GM23338 (cell line): ENCODE measurements around the gene SRGAP3. TPM values are rescaled to one million over a fixed set of nuclear protein-coding genes. Genes with fewer than 3 reads are reported as not detected.

Experiments
- ATAC-seq: fragments of 200-7000 bp; cut with Tn5 transposase; 3 replicates; pipeline ENCODE4 v1.9.1; 2020
- DNase-seq: peaks from one replicate; pipeline ENCODE4 v3.0.0-alpha.2; 2015; ENCODE audit warnings: low spot score
- H2AFZ ChIP-seq: fragments of 200-600 bp; sonication (generic); 2 replicates; pipeline ENCODE4 v1.8.0; 2016; ENCODE audit warnings: antibody characterized with exemption, mild to moderate bottlenecking, moderate library complexity
- H3F3A ChIP-seq: fragments of 200-600 bp; sonication (generic); replicated peaks from 2 replicates; pipeline ENCODE4 v1.8.0; 2017; ENCODE audit warnings: antibody characterized with exemption, mixed run types, low read depth
- H3K27ac ChIP-seq: fragments of 200-600 bp; sonication (generic); 2 replicates; pipeline ENCODE4 v1.6.1; 2016; ENCODE audit warnings: low read depth
- H3K27me3 ChIP-seq: fragments of 200-600 bp; sonication (generic); 2 replicates; pipeline ENCODE4 v1.8.0; 2016; ENCODE audit warnings: mild to moderate bottlenecking, mixed run types, moderate library complexity; ENCODE audit not compliant: insufficient read depth
- H3K36me3 ChIP-seq: fragments of 200-600 bp; sonication (generic); 2 replicates; pipeline ENCODE4 v1.8.0; 2016; ENCODE audit warnings: mild to moderate bottlenecking; ENCODE audit not compliant: insufficient read depth
- H3K4me1 ChIP-seq: fragments of 200-600 bp; sonication (generic); 2 replicates; pipeline ENCODE4 v1.8.0; 2016; ENCODE audit warnings: mild to moderate bottlenecking, moderate library complexity; ENCODE audit not compliant: insufficient read depth
- H3K4me2 ChIP-seq: fragments of 200-600 bp; sonication (generic); 2 replicates; pipeline ENCODE4 v1.7.1; 2017; ENCODE audit warnings: mixed run types
- H3K4me3 ChIP-seq: fragments of 200-600 bp; sonication (generic); 2 replicates; pipeline ENCODE4 v1.6.1; 2016; ENCODE audit warnings: mixed run types
- H3K79me2 ChIP-seq: fragments of 200-600 bp; sonication (generic); replicated peaks from 2 replicates; pipeline ENCODE4 v1.8.0; 2017; ENCODE audit warnings: mild to moderate bottlenecking; ENCODE audit not compliant: insufficient read depth
- H3K9me2 ChIP-seq: fragments of 200-600 bp; sonication (generic); 2 replicates; pipeline ENCODE4 v1.8.0; 2017; ENCODE audit not compliant: insufficient read depth
- H4K20me1 ChIP-seq: fragments of 200-600 bp; sonication (generic); replicated peaks from 2 replicates; pipeline ENCODE4 v1.8.0; 2017; ENCODE audit warnings: mild to moderate bottlenecking; ENCODE audit not compliant: insufficient read depth
- H3K27ac Mint-ChIP-seq: 2 replicates; pipeline ENCODE4 v1.8.0; 2020; ENCODE audit warnings: inconsistent platforms, mild to moderate bottlenecking, moderate library complexity, mixed read lengths
- H3K27me3 Mint-ChIP-seq: 3 replicates; pipeline ENCODE4 v1.8.0; 2022; ENCODE audit warnings: low read depth, mild to moderate bottlenecking, moderate library complexity, mixed read lengths, inconsistent platforms; ENCODE audit not compliant: insufficient read depth, poor library complexity
- H3K36me3 Mint-ChIP-seq: 3 replicates; pipeline ENCODE4 v1.8.0; 2021; ENCODE audit warnings: low read depth, mild to moderate bottlenecking, inconsistent platforms, moderate library complexity, mixed read lengths
- H3K4me1 Mint-ChIP-seq: 3 replicates; pipeline ENCODE4 v1.8.0; 2020; ENCODE audit warnings: mild to moderate bottlenecking, inconsistent platforms, mixed read lengths
- H3K4me3 Mint-ChIP-seq: 3 replicates; pipeline ENCODE4 v1.8.0; 2021; ENCODE audit warnings: moderate library complexity, mild to moderate bottlenecking, inconsistent platforms, mixed read lengths
- H3K9me3 Mint-ChIP-seq: 3 replicates; pipeline ENCODE4 v1.8.0; 2020; ENCODE audit warnings: moderate library complexity, mild to moderate bottlenecking, inconsistent platforms, mixed read lengths
- CREB1 ChIP-seq: fragments of 250-450 bp; sonication (Bioruptor Pico); IDR thresholded peaks from 2 replicates; pipeline ENCODE4 v1.5.0; 2020; ENCODE audit warnings: low read depth, mild to moderate bottlenecking, moderate library complexity
- EZH2 ChIP-seq: fragments of 200-600 bp; sonication (generic); IDR thresholded peaks from one replicate; pipeline ENCODE4 v1.8.0; 2017; ENCODE audit warnings: antibody characterized with exemption, mild to moderate bottlenecking, low read depth; ENCODE audit not compliant: unreplicated experiment
- EZH2phosphoT487 ChIP-seq: fragments of 200-600 bp; sonication (generic); IDR thresholded peaks from one replicate; pipeline ENCODE4 v1.8.1; 2018; ENCODE audit warnings: antibody characterized with exemption; ENCODE audit not compliant: unreplicated experiment
- JUNB ChIP-seq: IDR thresholded peaks from one replicate; pipeline ENCODE4 v1.6.1; 2016; ENCODE audit warnings: antibody characterized with exemption; ENCODE audit not compliant: unreplicated experiment
- NANOG ChIP-seq: IDR thresholded peaks from 2 replicates; pipeline ENCODE4 v1.6.1; 2016; ENCODE audit warnings: antibody characterized with exemption, borderline replicate concordance
- POLR2AphosphoS5 ChIP-seq: IDR thresholded peaks from 2 replicates; pipeline ENCODE4 v1.6.1; 2016; ENCODE audit warnings: antibody characterized with exemption, low read depth
- STAT1 ChIP-seq: IDR thresholded peaks from one replicate; pipeline ENCODE4 v1.6.1; 2016; ENCODE audit warnings: antibody characterized with exemption; ENCODE audit not compliant: unreplicated experiment
- ZNF114 ChIP-seq: fragments of 250-450 bp; sonication (Bioruptor Pico); IDR thresholded peaks from 2 replicates; pipeline ENCODE4 v1.5.0; 2020; ENCODE audit warnings: mild to moderate bottlenecking, moderate library complexity
- ZNF331 ChIP-seq: fragments of 250-450 bp; sonication (Bioruptor Pico); IDR thresholded peaks from 2 replicates; pipeline ENCODE4 v1.5.0; 2020; ENCODE audit warnings: low read depth, mild to moderate bottlenecking, moderate library complexity
- polyA plus RNA-seq: library from polyadenylated mRNA; unstranded; fragments of >200 nt; fragmentation: Nextera tagmentation; extraction: Ambion mirVana; gene quantifications from 2 replicates; pipeline ENCODE4 v1.2.1, GENCODE V29; 2016
- total RNA-seq: library from RNA; depleted of rRNA; stranded (reverse); fragments of >200 nt; shearing (Covaris generic); gene quantifications from 2 replicates; pipeline ENCODE4 v1.2.3, GENCODE V29; 2014
- TF ChIP-seq, protein P1 (sequence below): IDR thresholded peaks from 2 replicates; pipeline ENCODE4 v1.6.1; 2016; ENCODE audit warnings: antibody characterized with exemption
- TF ChIP-seq, protein P2 (sequence below), 2 experiments: fragments of 200-600 bp in 1 of 2; sonication (generic) in 1 of 2; conservative IDR thresholded peaks; 2 replicates each; pipeline versions ENCODE4 v1.5.1 to v1.6.1; 2016 to 2017; ENCODE audit warnings: antibody characterized with exemption in 2 of 2, low read depth in 2 of 2, mild to moderate bottlenecking in 2 of 2, moderate library complexity in 1 of 2
- TF ChIP-seq, protein P3 (sequence below): IDR thresholded peaks from one replicate; pipeline ENCODE4 v1.6.1; 2018; ENCODE audit warnings: antibody characterized with exemption; ENCODE audit not compliant: unreplicated experiment
- TF ChIP-seq, protein P4 (sequence below): fragments of 250-450 bp; sonication (Bioruptor Pico); IDR thresholded peaks from 2 replicates; pipeline ENCODE4 v1.5.0; 2020; ENCODE audit warnings: mild to moderate bottlenecking, moderate library complexity

SRGAP3 gene
- total and polyA plus RNA-seq, 2 experiments from 2014 or later, result 6.4 to 9.4 TPM

DNA sequence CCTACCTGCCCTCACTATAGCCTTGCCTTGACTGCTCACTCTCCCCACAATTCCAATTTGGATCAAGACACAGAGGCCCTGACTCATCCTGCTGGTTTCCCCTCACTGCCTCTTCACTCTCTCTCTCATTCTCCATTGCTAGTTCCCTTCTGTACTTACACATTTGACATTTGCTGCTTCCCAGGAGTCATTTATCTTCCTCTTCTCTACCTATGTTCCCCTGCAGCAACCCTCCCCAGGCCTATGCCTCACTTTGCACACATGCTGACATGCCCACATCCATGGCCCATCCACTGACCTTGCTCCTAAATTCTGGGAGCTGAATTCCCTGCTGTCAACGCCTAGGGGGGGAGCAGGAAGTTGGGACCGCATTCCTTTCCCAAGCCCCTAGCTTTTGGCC, 82.2 kb downstream of the SRGAP3 start:
- no peak overlapping the region for H3K4me3 ChIP-seq
- Mint-ChIP-seq H3K4me3 (no peak overlapping the region), H3K27me3 (peaks cover 3% of the 10 kb centered on the region), H3K36me3 (no peaks in the 10 kb centered on the region), H3K9me3 (no peaks in the 10 kb centered on the region), H3K4me1 (no peaks in the 10 kb centered on the region; the same call in 2 of the 3 replicates), H3K27ac (no peak overlapping the region)
- H3K4me1 ChIP-seq, result 0 out of 2 replicates have a peak, but pooled peaks cover 4% of the 10 kb centered on the region
- no peaks in the 10 kb centered on the region for H4K20me1 ChIP-seq
- no peak overlapping the region for H3K4me2 ChIP-seq
- no peak for TF ChIP-seq NANOG
- TF ChIP-seq, protein P1, sequence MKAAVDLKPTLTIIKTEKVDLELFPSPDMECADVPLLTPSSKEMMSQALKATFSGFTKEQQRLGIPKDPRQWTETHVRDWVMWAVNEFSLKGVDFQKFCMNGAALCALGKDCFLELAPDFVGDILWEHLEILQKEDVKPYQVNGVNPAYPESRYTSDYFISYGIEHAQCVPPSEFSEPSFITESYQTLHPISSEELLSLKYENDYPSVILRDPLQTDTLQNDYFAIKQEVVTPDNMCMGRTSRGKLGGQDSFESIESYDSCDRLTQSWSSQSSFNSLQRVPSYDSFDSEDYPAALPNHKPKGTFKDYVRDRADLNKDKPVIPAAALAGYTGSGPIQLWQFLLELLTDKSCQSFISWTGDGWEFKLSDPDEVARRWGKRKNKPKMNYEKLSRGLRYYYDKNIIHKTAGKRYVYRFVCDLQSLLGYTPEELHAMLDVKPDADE, result no peak
- TF ChIP-seq, protein P2, sequence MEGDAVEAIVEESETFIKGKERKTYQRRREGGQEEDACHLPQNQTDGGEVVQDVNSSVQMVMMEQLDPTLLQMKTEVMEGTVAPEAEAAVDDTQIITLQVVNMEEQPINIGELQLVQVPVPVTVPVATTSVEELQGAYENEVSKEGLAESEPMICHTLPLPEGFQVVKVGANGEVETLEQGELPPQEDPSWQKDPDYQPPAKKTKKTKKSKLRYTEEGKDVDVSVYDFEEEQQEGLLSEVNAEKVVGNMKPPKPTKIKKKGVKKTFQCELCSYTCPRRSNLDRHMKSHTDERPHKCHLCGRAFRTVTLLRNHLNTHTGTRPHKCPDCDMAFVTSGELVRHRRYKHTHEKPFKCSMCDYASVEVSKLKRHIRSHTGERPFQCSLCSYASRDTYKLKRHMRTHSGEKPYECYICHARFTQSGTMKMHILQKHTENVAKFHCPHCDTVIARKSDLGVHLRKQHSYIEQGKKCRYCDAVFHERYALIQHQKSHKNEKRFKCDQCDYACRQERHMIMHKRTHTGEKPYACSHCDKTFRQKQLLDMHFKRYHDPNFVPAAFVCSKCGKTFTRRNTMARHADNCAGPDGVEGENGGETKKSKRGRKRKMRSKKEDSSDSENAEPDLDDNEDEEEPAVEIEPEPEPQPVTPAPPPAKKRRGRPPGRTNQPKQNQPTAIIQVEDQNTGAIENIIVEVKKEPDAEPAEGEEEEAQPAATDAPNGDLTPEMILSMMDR (conservative IDR thresholded peaks at IDR 0.05; ENCODE audit: low read depth in 2 of 2), result no peak
- TF ChIP-seq EZH2, result no peak
- TF ChIP-seq CREB1, result no peak
- TF ChIP-seq ZNF331 (CRISPR knock-in tag), result no peak
- TF ChIP-seq STAT1, result no peak
- no peak for TF ChIP-seq ZNF114 (CRISPR knock-in tag)
- TF ChIP-seq, protein P3, sequence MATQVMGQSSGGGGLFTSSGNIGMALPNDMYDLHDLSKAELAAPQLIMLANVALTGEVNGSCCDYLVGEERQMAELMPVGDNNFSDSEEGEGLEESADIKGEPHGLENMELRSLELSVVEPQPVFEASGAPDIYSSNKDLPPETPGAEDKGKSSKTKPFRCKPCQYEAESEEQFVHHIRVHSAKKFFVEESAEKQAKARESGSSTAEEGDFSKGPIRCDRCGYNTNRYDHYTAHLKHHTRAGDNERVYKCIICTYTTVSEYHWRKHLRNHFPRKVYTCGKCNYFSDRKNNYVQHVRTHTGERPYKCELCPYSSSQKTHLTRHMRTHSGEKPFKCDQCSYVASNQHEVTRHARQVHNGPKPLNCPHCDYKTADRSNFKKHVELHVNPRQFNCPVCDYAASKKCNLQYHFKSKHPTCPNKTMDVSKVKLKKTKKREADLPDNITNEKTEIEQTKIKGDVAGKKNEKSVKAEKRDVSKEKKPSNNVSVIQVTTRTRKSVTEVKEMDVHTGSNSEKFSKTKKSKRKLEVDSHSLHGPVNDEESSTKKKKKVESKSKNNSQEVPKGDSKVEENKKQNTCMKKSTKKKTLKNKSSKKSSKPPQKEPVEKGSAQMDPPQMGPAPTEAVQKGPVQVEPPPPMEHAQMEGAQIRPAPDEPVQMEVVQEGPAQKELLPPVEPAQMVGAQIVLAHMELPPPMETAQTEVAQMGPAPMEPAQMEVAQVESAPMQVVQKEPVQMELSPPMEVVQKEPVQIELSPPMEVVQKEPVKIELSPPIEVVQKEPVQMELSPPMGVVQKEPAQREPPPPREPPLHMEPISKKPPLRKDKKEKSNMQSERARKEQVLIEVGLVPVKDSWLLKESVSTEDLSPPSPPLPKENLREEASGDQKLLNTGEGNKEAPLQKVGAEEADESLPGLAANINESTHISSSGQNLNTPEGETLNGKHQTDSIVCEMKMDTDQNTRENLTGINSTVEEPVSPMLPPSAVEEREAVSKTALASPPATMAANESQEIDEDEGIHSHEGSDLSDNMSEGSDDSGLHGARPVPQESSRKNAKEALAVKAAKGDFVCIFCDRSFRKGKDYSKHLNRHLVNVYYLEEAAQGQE, result no peak
- no peak for TF ChIP-seq POLR2AphosphoS5
- no peak for TF ChIP-seq EZH2phosphoT487
- TF ChIP-seq JUNB, result no peak
- TF ChIP-seq, protein P4, sequence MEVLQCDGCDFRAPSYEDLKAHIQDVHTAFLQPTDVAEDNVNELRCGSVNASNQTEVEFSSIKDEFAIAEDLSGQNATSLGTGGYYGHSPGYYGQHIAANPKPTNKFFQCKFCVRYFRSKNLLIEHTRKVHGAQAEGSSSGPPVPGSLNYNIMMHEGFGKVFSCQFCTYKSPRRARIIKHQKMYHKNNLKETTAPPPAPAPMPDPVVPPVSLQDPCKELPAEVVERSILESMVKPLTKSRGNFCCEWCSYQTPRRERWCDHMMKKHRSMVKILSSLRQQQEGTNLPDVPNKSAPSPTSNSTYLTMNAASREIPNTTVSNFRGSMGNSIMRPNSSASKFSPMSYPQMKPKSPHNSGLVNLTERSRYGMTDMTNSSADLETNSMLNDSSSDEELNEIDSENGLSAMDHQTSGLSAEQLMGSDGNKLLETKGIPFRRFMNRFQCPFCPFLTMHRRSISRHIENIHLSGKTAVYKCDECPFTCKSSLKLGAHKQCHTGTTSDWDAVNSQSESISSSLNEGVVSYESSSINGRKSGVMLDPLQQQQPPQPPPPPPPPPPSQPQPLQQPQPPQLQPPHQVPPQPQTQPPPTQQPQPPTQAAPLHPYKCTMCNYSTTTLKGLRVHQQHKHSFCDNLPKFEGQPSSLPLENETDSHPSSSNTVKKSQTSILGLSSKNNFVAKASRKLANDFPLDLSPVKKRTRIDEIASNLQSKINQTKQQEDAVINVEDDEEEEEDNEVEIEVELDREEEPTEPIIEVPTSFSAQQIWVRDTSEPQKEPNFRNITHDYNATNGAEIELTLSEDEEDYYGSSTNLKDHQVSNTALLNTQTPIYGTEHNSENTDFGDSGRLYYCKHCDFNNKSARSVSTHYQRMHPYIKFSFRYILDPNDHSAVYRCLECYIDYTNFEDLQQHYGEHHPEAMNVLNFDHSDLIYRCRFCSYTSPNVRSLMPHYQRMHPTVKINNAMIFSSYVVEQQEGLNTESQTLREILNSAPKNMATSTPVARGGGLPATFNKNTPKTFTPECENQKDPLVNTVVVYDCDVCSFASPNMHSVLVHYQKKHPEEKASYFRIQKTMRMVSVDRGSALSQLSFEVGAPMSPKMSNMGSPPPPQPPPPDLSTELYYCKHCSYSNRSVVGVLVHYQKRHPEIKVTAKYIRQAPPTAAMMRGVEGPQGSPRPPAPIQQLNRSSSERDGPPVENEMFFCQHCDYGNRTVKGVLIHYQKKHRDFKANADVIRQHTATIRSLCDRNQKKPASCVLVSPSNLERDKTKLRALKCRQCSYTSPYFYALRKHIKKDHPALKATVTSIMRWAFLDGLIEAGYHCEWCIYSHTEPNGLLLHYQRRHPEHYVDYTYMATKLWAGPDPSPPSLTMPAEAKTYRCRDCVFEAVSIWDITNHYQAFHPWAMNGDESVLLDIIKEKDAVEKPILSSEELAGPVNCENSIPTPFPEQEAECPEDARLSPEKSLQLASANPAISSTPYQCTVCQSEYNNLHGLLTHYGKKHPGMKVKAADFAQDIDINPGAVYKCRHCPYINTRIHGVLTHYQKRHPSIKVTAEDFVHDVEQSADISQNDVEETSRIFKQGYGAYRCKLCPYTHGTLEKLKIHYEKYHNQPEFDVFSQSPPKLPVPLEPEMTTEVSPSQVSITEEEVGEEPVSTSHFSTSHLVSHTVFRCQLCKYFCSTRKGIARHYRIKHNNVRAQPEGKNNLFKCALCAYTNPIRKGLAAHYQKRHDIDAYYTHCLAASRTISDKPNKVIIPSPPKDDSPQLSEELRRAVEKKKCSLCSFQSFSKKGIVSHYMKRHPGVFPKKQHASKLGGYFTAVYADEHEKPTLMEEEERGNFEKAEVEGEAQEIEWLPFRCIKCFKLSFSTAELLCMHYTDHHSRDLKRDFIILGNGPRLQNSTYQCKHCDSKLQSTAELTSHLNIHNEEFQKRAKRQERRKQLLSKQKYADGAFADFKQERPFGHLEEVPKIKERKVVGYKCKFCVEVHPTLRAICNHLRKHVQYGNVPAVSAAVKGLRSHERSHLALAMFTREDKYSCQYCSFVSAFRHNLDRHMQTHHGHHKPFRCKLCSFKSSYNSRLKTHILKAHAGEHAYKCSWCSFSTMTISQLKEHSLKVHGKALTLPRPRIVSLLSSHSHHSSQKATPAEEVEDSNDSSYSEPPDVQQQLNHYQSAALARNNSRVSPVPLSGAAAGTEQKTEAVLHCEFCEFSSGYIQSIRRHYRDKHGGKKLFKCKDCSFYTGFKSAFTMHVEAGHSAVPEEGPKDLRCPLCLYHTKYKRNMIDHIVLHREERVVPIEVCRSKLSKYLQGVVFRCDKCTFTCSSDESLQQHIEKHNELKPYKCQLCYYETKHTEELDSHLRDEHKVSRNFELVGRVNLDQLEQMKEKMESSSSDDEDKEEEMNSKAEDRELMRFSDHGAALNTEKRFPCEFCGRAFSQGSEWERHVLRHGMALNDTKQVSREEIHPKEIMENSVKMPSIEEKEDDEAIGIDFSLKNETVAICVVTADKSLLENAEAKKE (CRISPR knock-in tag), result no peak
- no peak overlapping the region for H3K27ac ChIP-seq
- H3F3A ChIP-seq, result no peaks in the 10 kb centered on the region
- no peaks in the 10 kb centered on the region for H3K27me3 ChIP-seq
- no peaks in the 10 kb centered on the region for H3K9me2 ChIP-seq
- H3K79me2 ChIP-seq, result no peaks in the 10 kb centered on the region
- no peak for DNase-seq
- H2AFZ ChIP-seq, result no peak overlapping the region
- ATAC-seq, result no peak
- no peaks in the 10 kb centered on the region for H3K36me3 ChIP-seq
